PC-9 (cell line): ENCODE measurements around the gene POMT2. TPM values are rescaled to one million over a fixed set of nuclear protein-coding genes. Genes with fewer than 3 reads are reported as not detected.
"Not testable (repeated sequence)": the region's sequence is repeated elsewhere in the genome, so short reads cannot be mapped to it uniquely, and the experiment has no call there.

Source experiments
- BruUV-seq: library from RNA; stranded (reverse); fragments of 400-500 nt; replicated peaks from 2 replicates; lab custom pipeline; 2021; lab: Mats Ljungman, UMichigan
- CTCF ChIA-PET: fragments of 300-600 bp; sonication (Branson Sonifier 250); formaldehyde crosslinking; loops from one replicate; lab custom pipeline; 2022; ENCODE audit warnings: antibody characterized with exemption; lab: Charles Lee
- POLR2A ChIA-PET: fragments of 300-600 bp; sonication (Branson Sonifier 250); formaldehyde crosslinking; loops from one replicate; lab custom pipeline; 2022; ENCODE audit warnings: antibody characterized with exemption; ENCODE audit not compliant: unreplicated experiment; lab: Charles Lee
- DNase-seq, 2 experiments: peaks; one replicate each; pipeline versions ENCODE4 v3.0.0 to v3.0.0-alpha.2; 2015 to 2022; ENCODE audit warnings: mixed read lengths in 1 of 2
- H2AFZ ChIP-seq: fragments of 200-600 bp; sonication (generic); 2 replicates; pipeline ENCODE4 v1.8.1; 2017; ENCODE audit warnings: antibody characterized with exemption
- H3F3A ChIP-seq: fragments of 200-600 bp; sonication (generic); 2 replicates; pipeline ENCODE4 v1.8.1; 2017; ENCODE audit warnings: antibody characterized with exemption, mild to moderate bottlenecking, low read depth; ENCODE audit not compliant: insufficient read depth
- H3K27ac ChIP-seq: fragments of 200-600 bp; sonication (generic); 2 replicates; pipeline ENCODE4 v1.6.1; 2016; ENCODE audit warnings: mixed run types
- H3K27me3 ChIP-seq: fragments of 200-600 bp; sonication (generic); 2 replicates; pipeline ENCODE4 v1.6.1; 2016; ENCODE audit warnings: low read depth, mixed run types; ENCODE audit not compliant: insufficient read depth
- H3K36me3 ChIP-seq: fragments of 200-600 bp; sonication (generic); 2 replicates; pipeline ENCODE4 v1.6.1; 2016; ENCODE audit warnings: low read depth, mixed run types
- H3K4me1 ChIP-seq: fragments of 200-600 bp; sonication (generic); replicated peaks from 2 replicates; pipeline ENCODE4 v1.6.1; 2016; ENCODE audit warnings: mixed run types; ENCODE audit not compliant: insufficient read depth
- H3K4me2 ChIP-seq: fragments of 200-600 bp; sonication (generic); 2 replicates; pipeline ENCODE4 v1.6.1; 2017; ENCODE audit warnings: mixed run types
- H3K4me3 ChIP-seq: fragments of 200-600 bp; sonication (generic); 2 replicates; pipeline ENCODE4 v1.6.1; 2016; ENCODE audit warnings: mixed run types
- H3K79me2 ChIP-seq: fragments of 200-600 bp; sonication (generic); 2 replicates; pipeline ENCODE4 v1.6.1; 2017; ENCODE audit warnings: low read depth, mixed run types
- H3K9me2 ChIP-seq: fragments of 200-600 bp; sonication (generic); 2 replicates; pipeline ENCODE4 v1.8.1; 2017; ENCODE audit warnings: mild to moderate bottlenecking; ENCODE audit not compliant: insufficient read depth
- H3K9me3 ChIP-seq: fragments of 200-600 bp; sonication (generic); 2 replicates; pipeline ENCODE4 v1.8.1; 2016; ENCODE audit warnings: low read depth; ENCODE audit not compliant: insufficient read depth
- H4K20me1 ChIP-seq: fragments of 200-600 bp; sonication (generic); 2 replicates; pipeline ENCODE4 v1.8.1; 2017; ENCODE audit not compliant: insufficient read depth
- EZH2 ChIP-seq: fragments of 200-600 bp; sonication (generic); IDR thresholded peaks from 2 replicates; pipeline ENCODE4 v1.8.0; 2017; ENCODE audit warnings: antibody characterized with exemption, low read depth
- intact Hi-C: fragments of 100-400 bp; cut with micrococcal nuclease; formaldehyde crosslinking; loops from one replicate; pipeline ENCODE4 v1.10.0; 2022; ENCODE audit not compliant: unreplicated experiment
- total RNA-seq: library from RNA; stranded (reverse); gene quantifications from 2 replicates; pipeline ENCODE4 v1.2.3, GENCODE V29; 2021
- TF ChIP-seq, protein P1 (sequence below): fragments of 200-600 bp; sonication (generic); conservative IDR thresholded peaks from 2 replicates; pipeline ENCODE4 v1.6.1; 2017; ENCODE audit warnings: mixed run types, antibody characterized with exemption, mild to moderate bottlenecking, moderate library complexity

POMT2 gene
- total RNA-seq, 1 experiment from 2014 or later, result 96.5 TPM

DNA sequence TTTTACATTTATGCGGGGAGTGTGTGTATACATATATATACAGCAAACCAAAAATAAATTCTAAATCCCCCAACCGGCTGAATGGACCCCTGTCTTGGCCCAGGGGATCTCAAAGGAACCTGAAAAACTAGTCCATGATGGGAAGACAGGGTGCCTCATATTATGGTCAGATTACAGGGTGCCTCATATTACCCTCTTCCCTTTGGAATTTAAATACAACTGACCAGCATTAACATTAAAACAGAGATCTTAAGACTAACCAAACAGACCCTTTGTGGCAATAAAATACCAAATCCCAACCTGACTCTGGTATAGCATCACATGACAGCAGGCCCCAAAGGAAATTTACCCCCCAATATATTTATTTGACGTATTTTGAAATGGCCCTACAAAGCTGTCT lies 17.2 kb upstream of the POMT2 start:
- intact Hi-C loops, result no loop called here
- no peaks in the 10 kb centered on the region for H3K79me2 ChIP-seq
- H2AFZ ChIP-seq, result no peak overlapping the region
- no peaks in the 10 kb centered on the region for H3K4me1 ChIP-seq
- no peaks in the 10 kb centered on the region for H4K20me1 ChIP-seq
- POLR2A ChIA-PET, result no interaction called here
- no TSS peak for BruUV-seq
- TF ChIP-seq EZH2, result no peak
- TF ChIP-seq, protein P1, sequence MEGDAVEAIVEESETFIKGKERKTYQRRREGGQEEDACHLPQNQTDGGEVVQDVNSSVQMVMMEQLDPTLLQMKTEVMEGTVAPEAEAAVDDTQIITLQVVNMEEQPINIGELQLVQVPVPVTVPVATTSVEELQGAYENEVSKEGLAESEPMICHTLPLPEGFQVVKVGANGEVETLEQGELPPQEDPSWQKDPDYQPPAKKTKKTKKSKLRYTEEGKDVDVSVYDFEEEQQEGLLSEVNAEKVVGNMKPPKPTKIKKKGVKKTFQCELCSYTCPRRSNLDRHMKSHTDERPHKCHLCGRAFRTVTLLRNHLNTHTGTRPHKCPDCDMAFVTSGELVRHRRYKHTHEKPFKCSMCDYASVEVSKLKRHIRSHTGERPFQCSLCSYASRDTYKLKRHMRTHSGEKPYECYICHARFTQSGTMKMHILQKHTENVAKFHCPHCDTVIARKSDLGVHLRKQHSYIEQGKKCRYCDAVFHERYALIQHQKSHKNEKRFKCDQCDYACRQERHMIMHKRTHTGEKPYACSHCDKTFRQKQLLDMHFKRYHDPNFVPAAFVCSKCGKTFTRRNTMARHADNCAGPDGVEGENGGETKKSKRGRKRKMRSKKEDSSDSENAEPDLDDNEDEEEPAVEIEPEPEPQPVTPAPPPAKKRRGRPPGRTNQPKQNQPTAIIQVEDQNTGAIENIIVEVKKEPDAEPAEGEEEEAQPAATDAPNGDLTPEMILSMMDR, result no peak
- no peaks in the 10 kb centered on the region for H3K36me3 ChIP-seq
- DNase-seq, result no peak
- no peak overlapping the region for H3K27ac ChIP-seq
- H3K4me3 ChIP-seq, result no peak overlapping the region
- H3K27me3 ChIP-seq, result no peaks in the 10 kb centered on the region
- H3K9me3 ChIP-seq, result no peaks in the 10 kb centered on the region
- no peak overlapping the region for H3K4me2 ChIP-seq
- CTCF ChIA-PET, result no interaction called here
- no peaks in the 10 kb centered on the region for H3K9me2 ChIP-seq
- peaks cover 7% of the 10 kb centered on the region; the same call in 1 of the 2 replicates for H3F3A ChIP-seq

- H3K36me3 ChIP-seq, H2AFZ ChIP-seq, BruUV-seq, H3K79me2 ChIP-seq, H3K27me3 ChIP-seq, DNase-seq, H3K27ac ChIP-seq, intact Hi-C loops, H3K4me2 ChIP-seq, H3K4me1 ChIP-seq, POLR2A ChIA-PET, H3K9me2 ChIP-seq, H3K4me3 ChIP-seq, H3K9me3 ChIP-seq, H4K20me1 ChIP-seq, H3F3A ChIP-seq, CTCF ChIA-PET: not testable (repeated sequence)
These were observed 16.6 kb upstream of the POMT2 start for GRCh38 chr14:77337255-77337654.

DNA sequence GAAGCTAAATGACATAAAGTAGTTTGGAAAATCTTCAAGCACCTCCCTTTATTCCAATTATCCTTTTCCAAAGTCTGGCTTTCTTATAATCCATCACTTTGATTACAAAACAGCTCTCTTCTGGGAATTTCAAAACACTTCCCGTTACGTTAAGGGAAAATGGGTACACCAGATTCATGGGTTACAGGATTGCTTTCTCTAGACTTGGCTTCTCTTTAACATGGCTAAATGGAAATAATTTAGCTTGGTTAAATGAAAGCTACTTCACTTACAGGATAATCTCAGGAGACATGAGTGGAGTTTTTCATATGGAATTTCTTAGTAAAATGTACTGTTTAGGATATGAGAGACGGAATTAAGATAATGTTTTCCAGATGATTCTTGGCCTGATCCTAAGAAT lies 14.9 kb upstream of the POMT2 start:
- Histone ChIP-seq H3K9me3 (no peaks in the 10 kb centered on the region), H4K20me1 (no peaks in the 10 kb centered on the region), H3K4me2 (no peak overlapping the region), H3K9me2 (no peaks in the 10 kb centered on the region), H3K36me3 (no peaks in the 10 kb centered on the region), H3K27ac (no peak overlapping the region), H3K4me3 (no peak overlapping the region), H3F3A (peaks cover 7% of the 10 kb centered on the region; the same call in 1 of the 2 replicates), H3K79me2 (no peaks in the 10 kb centered on the region), H3K27me3 (no peaks in the 10 kb centered on the region), H2AFZ (no peak overlapping the region), H3K4me1 (no peaks in the 10 kb centered on the region)
- ChIA-PET POLR2A (interaction anchor here (0.7 kb wide), 1 partner anchor 10 kb away, joined by 4 read pairs; no protein-coding TSS in a partner anchor), CTCF (no interaction called here)
- TF ChIP-seq, protein P1, result no peak
- no peak for TF ChIP-seq EZH2
- no TSS peak for BruUV-seq
- no peak for DNase-seq
- intact Hi-C loops, result no loop called here

GRCh38 chr14:77329872-77330271 lies 9.2 kb upstream of the POMT2 start:
- CTCF ChIA-PET, result no interaction called here
- POLR2A ChIA-PET, result no interaction called here
- intact Hi-C loops, result no loop called here

More at GRCh38 chr14:77329872-77330271, 9.2 kb upstream of the POMT2 start:
- Histone ChIP-seq H4K20me1 (no peaks in the 10 kb centered on the region), H3K27ac (no peak overlapping the region), H3K4me1 (no peaks in the 10 kb centered on the region), H3K4me2 (no peak overlapping the region), H3K9me3 (no peaks in the 10 kb centered on the region), H2AFZ (no peak overlapping the region), H3K36me3 (no peaks in the 10 kb centered on the region), H3K4me3 (no peak overlapping the region), H3F3A (0 out of 2 replicates have a peak, but pooled peaks cover 3% of the 10 kb centered on the region), H3K79me2 (no peaks in the 10 kb centered on the region), H3K27me3 (no peaks in the 10 kb centered on the region), H3K9me2 (no peaks in the 10 kb centered on the region)
- no TSS peak for BruUV-seq
- no peak for DNase-seq
- TF ChIP-seq, protein P1, result no peak
- TF ChIP-seq EZH2, result no peak
